ENCODE results near the gene CYB5R2.

The CYB5R2 gene

DNA sequence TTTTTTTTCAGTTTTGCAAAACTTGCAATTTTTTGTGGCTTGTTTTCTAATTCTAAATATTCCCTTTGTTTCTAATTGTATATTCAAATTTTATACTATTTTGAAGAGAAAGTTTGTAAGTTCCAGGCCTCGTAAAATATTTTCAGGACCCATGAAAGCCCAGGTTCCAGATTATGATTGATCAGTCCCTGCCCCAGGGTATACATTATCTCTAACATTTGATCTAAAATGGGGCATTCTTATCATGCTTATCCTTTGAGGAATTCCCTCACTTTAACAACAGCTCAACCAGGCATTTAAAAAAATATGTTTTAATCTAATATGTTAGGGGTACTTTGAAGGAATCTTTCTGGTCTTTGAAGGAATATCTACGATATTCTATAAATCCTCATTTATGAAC lies 26.4 kb downstream of the CYB5R2 start:
- H3K27ac ChIP-seq = peak overlapping the region; percentile 51; the same call in 1 of the 2 replicates
- TF ChIP-seq, protein P1, sequence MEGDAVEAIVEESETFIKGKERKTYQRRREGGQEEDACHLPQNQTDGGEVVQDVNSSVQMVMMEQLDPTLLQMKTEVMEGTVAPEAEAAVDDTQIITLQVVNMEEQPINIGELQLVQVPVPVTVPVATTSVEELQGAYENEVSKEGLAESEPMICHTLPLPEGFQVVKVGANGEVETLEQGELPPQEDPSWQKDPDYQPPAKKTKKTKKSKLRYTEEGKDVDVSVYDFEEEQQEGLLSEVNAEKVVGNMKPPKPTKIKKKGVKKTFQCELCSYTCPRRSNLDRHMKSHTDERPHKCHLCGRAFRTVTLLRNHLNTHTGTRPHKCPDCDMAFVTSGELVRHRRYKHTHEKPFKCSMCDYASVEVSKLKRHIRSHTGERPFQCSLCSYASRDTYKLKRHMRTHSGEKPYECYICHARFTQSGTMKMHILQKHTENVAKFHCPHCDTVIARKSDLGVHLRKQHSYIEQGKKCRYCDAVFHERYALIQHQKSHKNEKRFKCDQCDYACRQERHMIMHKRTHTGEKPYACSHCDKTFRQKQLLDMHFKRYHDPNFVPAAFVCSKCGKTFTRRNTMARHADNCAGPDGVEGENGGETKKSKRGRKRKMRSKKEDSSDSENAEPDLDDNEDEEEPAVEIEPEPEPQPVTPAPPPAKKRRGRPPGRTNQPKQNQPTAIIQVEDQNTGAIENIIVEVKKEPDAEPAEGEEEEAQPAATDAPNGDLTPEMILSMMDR (conservative IDR thresholded peaks at IDR 0.05) = no peak

DNA sequence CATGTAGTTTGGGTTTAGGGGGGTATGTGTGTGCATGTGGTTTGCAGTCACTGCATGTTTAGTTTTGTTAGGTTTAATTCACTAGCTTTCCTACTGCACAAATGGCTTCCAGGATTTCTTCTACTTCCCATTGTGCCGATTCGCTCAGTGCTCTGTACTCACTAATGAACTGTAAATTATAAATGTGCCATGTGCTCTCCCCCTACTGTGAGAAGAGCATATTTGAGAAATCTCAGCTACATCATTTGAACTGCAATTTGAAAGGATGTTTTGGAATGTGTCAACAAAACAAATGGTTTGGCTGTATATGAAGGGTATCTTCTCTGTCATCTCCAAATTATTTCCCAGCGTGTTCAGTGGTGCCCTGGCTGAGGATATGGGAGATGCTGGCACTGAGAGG lies 28.1 kb downstream of the CYB5R2 start:
- TF ChIP-seq, protein P1 (conservative IDR thresholded peaks at IDR 0.05) = no peak
- H3K27ac ChIP-seq = peak overlapping the region; percentile 24; the same call in 1 of the 2 replicates

DNA sequence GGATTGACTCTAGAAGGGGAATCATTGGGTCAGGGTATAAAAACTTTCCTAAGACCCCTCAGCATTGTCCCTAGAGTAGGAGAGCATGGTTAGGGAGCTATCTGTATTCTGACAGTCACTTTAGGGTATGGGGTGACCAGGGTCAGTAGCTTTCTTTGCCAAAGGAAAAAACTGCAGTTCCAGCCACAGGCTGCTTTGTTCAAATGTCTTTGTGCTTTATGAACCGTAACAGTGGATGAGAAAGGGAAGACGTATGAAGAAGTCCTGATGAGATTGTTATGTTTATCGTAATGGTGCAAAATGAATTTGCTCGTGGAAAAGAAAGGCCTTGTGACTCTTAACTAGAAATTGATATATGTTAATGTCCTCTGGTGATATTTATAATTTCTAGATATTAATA lies 30.0 kb downstream of the CYB5R2 start:
- H3K27ac ChIP-seq = peak overlapping the region; percentile 99
- TF ChIP-seq, protein P1 (conservative IDR thresholded peaks at IDR 0.05) = no peak

DNA sequence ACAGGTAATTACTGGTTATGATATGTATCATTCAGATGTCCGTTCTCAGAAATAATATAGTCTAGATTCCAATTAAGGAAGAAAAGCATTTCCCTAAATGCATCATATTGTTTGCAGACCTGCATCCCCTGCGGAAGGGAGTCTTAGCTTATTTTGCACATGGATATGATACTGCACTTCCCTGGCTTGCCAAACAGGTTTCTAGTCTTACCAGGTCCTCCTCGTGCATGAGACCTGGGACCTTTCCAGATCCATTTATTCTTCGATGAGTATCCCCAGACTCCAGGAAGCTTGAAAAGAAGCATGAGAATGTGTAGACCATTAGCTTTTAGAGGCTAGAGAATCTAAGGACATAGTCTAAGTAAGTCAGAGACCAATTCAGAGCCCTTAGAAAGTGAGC lies 30.6 kb downstream of the CYB5R2 start:
- peak overlapping the region; percentile 99 for H3K27ac ChIP-seq
- TF ChIP-seq, protein P1 (conservative IDR thresholded peaks at IDR 0.05) = no peak

DNA sequence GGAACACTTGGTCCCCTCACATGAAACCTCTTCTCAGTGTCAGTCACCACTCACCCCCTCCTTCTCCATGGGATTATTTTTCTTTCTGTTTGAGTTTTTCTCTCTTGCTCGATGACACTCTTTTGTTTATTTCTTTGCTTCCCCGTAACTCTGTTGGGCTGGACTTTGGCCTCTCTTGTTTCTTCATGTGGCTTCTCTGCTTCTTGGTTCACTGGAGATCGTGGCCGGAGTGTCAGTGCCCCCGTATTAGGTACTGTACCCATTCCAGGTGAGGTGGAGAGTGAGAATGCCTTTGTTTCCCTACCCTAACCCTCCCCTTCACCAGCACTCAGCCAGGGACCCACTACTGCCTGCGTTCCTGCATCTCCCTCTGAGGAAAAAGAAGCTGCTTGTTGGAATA lies 32.5 kb downstream of the CYB5R2 start:
- TF ChIP-seq, protein P1 (conservative IDR thresholded peaks at IDR 0.05) = no peak
- peak overlapping the region; percentile 99; the same call in 1 of the 2 replicates for H3K27ac ChIP-seq

DNA sequence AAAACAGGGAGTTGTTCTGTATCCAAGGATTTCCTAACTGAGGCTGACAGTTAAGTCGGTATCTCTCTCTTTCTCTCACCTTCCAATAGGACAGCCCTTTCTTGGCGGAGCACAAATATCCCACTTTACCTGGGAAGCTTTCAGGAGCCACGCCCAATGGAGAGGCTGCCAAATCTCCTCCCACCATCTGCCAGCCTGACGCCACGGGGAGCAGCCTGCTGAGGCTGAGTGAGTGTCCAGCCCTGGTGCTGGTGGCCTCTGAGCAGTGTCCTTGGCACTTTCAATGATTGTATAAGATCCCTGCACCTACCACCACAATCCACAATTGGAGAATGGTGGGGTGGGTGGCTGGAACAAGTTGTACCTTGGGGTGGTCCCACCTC lies 33.7 kb downstream of the CYB5R2 start:
- TF ChIP-seq, protein P1 (conservative IDR thresholded peaks at IDR 0.05) = no peak
- peak overlapping the region; percentile 99; the same call in 1 of the 2 replicates for H3K27ac ChIP-seq

DNA sequence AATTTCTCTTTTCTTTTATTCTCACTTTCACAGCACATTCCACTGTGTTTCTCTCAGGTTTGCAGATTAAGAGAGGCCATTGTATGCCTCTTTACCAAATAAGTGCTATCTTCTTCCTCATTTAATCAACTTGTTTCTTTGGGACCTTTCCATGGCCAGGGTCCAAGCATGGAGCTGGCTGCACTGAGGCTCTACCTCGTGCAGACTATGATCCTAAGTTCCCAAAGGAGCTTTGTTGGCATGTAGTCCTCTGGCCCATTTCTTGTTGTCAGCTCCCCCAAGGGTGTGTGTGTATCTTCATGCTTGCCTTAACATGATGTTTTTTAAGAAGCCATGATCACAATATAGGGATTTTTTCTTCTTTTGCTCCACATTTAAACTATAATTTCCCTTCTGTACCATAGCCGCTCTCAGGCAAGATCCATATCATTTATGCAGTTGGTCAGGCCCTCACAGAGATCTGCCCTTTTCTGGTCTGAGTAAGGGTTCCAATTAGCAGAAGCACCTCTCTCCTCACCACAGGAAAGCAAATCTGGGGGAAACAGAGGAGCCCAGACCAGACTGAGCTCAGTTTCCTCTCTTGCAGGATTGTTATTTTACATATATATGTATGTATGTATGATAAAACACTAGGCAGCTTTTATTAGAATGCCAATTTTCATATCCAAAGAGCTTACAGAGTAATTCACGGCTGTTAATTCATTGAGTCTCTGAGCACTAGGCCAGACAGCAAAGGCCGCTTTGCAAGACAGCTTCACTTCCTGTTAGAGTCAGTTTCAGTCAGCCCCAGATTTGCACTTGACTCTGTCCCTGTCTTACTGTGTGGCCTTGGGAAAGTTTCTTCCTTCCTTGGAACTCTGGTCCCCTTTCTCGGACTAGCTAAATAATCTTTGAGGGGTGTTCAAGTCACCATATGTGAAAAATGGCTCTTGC lies 34.3 kb downstream of the CYB5R2 start:
- TF ChIP-seq, protein P1 (conservative IDR thresholded peaks at IDR 0.05) = no peak
- peak overlapping the region; percentile 99 for H3K27ac ChIP-seq
